Erythroblast (primary cell): ENCODE measurements around the gene CACNA1H.

Source experiments
- GATA1 ChIP-seq: IDR thresholded peaks from 2 replicates; pipeline ENCODE4 v1.6.1; 2011; ENCODE audit warnings: low read depth, mild to moderate bottlenecking, control low read depth, low read length, moderate library complexity
- POLR2A ChIP-seq: IDR thresholded peaks from 2 replicates; pipeline ENCODE4 v1.6.1; 2011; ENCODE audit warnings: mild to moderate bottlenecking, low read length

- TF ChIP-seq POLR2A (no peak), GATA1 (no peak)
These were observed 43.3 kb upstream of the CACNA1H start for GRCh38 chr16:1109648-1110047.
